ENCODE measurements around the gene METAP1D. TPM values are rescaled to one million over a fixed set of nuclear protein-coding genes. Genes with fewer than 3 reads are reported as not detected.

Gene METAP1D
- polyA plus RNA-seq, 3 donors = 10.9 to 22.3 (median 21.9) TPM

GRCh38 chr2:172079838-172080640 lies 80.3 kb downstream of the METAP1D start:
- peak; percentile 10 for DNase-seq

- no peak for DNase-seq
Observed at GRCh38 chr2:172080641-172081220, 81.0 kb downstream of the METAP1D start.

- DNase-seq = no peak
Observed at GRCh38 chr2:172081221-172082022, 81.7 kb downstream of the METAP1D start.

- peak; percentile 5 for DNase-seq
Observed at GRCh38 chr2:172082105-172082943, 82.6 kb downstream of the METAP1D start.

GRCh38 chr2:172082944-172083627 lies 83.3 kb downstream of the METAP1D start:
- DNase-seq = no peak

- DNase-seq = no peak
Observed at GRCh38 chr2:172083628-172084394, 84.1 kb downstream of the METAP1D start.

- no peak for DNase-seq
Observed at GRCh38 chr2:172084395-172084644, 84.6 kb downstream of the METAP1D start.

- DNase-seq = peak; percentile 86
Observed at GRCh38 chr2:172084645-172085459, 85.1 kb downstream of the METAP1D start.

- no peak for DNase-seq
Observed at GRCh38 chr2:172085460-172086159, 85.9 kb downstream of the METAP1D start, which contains the start of gene DLX1. DLX1 (plus strand) TSS chr2:172085507; CDS start chr2:172085678, 171 bp downstream.

- no peak for DNase-seq
Observed at GRCh38 chr2:172086241-172087206, 86.8 kb downstream of the METAP1D start.

GRCh38 chr2:172087207-172087779 lies 87.5 kb downstream of the METAP1D start:
- no peak for DNase-seq

- no peak for DNase-seq
Observed at GRCh38 chr2:172087780-172088244, 88.1 kb downstream of the METAP1D start.

- DNase-seq = no peak
Observed at GRCh38 chr2:172088245-172089004, 88.7 kb downstream of the METAP1D start.

- no peak for DNase-seq
Observed at GRCh38 chr2:172089005-172089504, 89.3 kb downstream of the METAP1D start.

GRCh38 chr2:172089633-172090032 lies 89.9 kb downstream of the METAP1D start:
- no peak for DNase-seq

Data from renal pelvis (tissue), 4 donors.